ENCODE results near the gene PUM1.

- TF ChIP-seq, protein P1, sequence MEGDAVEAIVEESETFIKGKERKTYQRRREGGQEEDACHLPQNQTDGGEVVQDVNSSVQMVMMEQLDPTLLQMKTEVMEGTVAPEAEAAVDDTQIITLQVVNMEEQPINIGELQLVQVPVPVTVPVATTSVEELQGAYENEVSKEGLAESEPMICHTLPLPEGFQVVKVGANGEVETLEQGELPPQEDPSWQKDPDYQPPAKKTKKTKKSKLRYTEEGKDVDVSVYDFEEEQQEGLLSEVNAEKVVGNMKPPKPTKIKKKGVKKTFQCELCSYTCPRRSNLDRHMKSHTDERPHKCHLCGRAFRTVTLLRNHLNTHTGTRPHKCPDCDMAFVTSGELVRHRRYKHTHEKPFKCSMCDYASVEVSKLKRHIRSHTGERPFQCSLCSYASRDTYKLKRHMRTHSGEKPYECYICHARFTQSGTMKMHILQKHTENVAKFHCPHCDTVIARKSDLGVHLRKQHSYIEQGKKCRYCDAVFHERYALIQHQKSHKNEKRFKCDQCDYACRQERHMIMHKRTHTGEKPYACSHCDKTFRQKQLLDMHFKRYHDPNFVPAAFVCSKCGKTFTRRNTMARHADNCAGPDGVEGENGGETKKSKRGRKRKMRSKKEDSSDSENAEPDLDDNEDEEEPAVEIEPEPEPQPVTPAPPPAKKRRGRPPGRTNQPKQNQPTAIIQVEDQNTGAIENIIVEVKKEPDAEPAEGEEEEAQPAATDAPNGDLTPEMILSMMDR (IDR thresholded peaks at IDR 0.05) = no peak
- TF ChIP-seq ZFX (IDR thresholded peaks at IDR 0.05; ENCODE audit: borderline replicate concordance) = no peak
These were observed 10.5 kb downstream of the PUM1 start for GRCh38 chr1:31054958-31055481.

All from 22Rv1 (cell line).